Small intestine (tissue), 7 donors: Measurements from ENCODE around the gene RFT1. TPM values are rescaled to one million over a fixed set of nuclear protein-coding genes. Genes with fewer than 3 reads are reported as not detected.

ENCODE experiments used
- DNase-seq, 2 donors: peaks; one replicate each; pipeline versions ENCODE4 v3.0.0 to v3.0.0-alpha.2; 2013
- FAIRE-seq: peaks from 2 replicates; lab custom pipeline; 2012; peaks lifted over from hg19 to GRCh38; lab: Jason Lieb, UNC
- H3K27ac ChIP-seq, 3 donors: one replicate each; pipeline ENCODE4 v1.5.1; 2013; ENCODE audit warnings: low read length in 2 of 3, mild to moderate bottlenecking in 2 of 3, control low read depth in 1 of 3, inconsistent platforms in 1 of 3, low read depth in 1 of 3, moderate library complexity in 1 of 3
- H3K27me3 ChIP-seq, 3 donors: one replicate each; pipeline ENCODE4 v1.6.1; 2013; ENCODE audit warnings: low read length in 3 of 3, inconsistent platforms in 1 of 3; ENCODE audit not compliant: control insufficient read depth in 3 of 3, insufficient read depth in 3 of 3
- H3K36me3 ChIP-seq, 3 donors: one replicate each; pipeline ENCODE4 v1.6.1; 2013; ENCODE audit warnings: low read length in 3 of 3, inconsistent platforms in 1 of 3, low read depth in 1 of 3, mild to moderate bottlenecking in 1 of 3, moderate library complexity in 1 of 3; ENCODE audit not compliant: control insufficient read depth in 3 of 3, insufficient read depth in 2 of 3
- H3K4me1 ChIP-seq, 3 donors: one replicate each; pipeline ENCODE4 v1.6.1; 2013; ENCODE audit warnings: low read length in 2 of 3, inconsistent platforms in 1 of 3, low read depth in 1 of 3, mild to moderate bottlenecking in 1 of 3, moderate library complexity in 1 of 3; ENCODE audit not compliant: control insufficient read depth in 3 of 3, insufficient read depth in 2 of 3
- H3K4me3 ChIP-seq, 3 donors: one replicate each; pipeline ENCODE4 v1.5.1; 2013; ENCODE audit warnings: low read length in 3 of 3, control low read depth in 1 of 3, inconsistent platforms in 1 of 3, low read depth in 1 of 3, mild to moderate bottlenecking in 1 of 3, moderate library complexity in 1 of 3
- H3K9me3 ChIP-seq, 2 donors: one replicate each; pipeline ENCODE4 v1.6.1; 2013; ENCODE audit warnings: low read depth in 1 of 2, low read length in 1 of 2; ENCODE audit not compliant: control insufficient read depth in 2 of 2, insufficient read depth in 1 of 2
- WGBS, 3 donors: extraction: QIAGEN DNeasy Blood & Tissue Kit; methylation state at CpG; one replicate each; pipeline ENCODE4 v1.1.7; 2013; 5-methylcytosine and 5-hydroxymethylcytosine counted together
- polyA plus RNA-seq, 4 donors: library from polyadenylated mRNA; stranded (reverse) in 3 of 4; unstranded in 1 of 4; fragments of 200-250 nt in 3 of 4; fragments of 120-200 nt in 1 of 4; gene quantifications; one replicate each; pipeline versions ENCODE4 v1.2.1 to v1.2.3, GENCODE V29; 2013
- donor health status: healthy with polysubstance abuse.
- donor health status: control.
- donor health status: control.
- donor health status: Bipolar disorder and iron deficiency.
- donor health status: healthy.

RFT1 gene
- polyA plus RNA-seq, 4 donors, result 1.3 to 21.4 (median 9.6) TPM

DNA sequence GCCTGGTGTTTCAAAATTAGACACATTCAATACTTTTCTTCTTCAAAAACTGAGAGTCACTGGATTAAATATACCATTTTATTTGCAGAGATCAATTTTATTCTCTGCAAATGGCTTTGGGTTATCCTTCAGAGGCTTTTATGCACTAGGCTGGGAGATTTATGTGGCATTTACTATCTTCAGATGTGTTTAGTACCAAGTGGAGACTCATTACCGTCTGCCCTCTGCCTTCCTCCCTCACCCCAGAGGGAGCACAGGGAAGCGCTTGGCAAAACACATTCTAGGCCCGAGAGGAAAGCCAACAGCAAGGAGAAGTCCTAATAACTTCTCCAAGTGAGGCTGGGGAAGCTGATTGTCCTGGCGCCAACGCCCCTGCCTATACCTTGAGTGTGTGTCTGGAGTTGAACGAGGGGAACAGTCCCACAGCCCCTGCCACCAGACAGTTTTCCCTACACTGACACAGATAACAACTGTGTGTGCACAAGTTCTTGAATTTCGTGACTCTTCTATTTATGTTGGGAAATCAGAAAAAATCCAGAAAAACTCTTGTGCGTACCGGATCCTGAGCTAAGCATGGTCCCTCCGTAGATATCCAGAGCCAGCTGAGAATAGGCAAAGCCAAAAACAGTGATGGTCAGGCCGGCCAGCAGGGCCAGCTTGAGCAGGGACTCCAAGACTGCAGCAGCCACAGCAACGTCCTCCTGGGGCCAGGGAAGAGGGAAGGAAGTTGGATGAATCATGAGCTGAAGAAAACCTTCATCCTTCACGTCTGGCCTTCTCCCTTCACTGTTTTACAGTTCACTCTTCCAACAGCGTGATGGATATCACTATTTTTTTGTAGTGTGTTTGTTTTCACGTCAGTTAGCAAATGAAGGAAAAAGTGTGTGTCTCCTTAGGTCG lies 26.6 kb downstream of the RFT1 start:
- Histone ChIP-seq H3K4me3 (no peak overlapping the region), H3K27me3 (no peaks in the 10 kb centered on the region), H3K27ac (no peak overlapping the region), H3K4me1 (peaks cover 0 to 3% (median 0%) of the 10 kb centered on the region in 3 donors), H3K9me3 (no peaks in the 10 kb centered on the region), H3K36me3 (peaks cover 11 to 65% (median 11%) of the 10 kb centered on the region in 3 donors)
- no peak for DNase-seq
- 84 to 88% (median 87%) methylated on average over 16 of the region's 16 CpGs for WGBS, 3 donors
- no peak for FAIRE-seq

DNA sequence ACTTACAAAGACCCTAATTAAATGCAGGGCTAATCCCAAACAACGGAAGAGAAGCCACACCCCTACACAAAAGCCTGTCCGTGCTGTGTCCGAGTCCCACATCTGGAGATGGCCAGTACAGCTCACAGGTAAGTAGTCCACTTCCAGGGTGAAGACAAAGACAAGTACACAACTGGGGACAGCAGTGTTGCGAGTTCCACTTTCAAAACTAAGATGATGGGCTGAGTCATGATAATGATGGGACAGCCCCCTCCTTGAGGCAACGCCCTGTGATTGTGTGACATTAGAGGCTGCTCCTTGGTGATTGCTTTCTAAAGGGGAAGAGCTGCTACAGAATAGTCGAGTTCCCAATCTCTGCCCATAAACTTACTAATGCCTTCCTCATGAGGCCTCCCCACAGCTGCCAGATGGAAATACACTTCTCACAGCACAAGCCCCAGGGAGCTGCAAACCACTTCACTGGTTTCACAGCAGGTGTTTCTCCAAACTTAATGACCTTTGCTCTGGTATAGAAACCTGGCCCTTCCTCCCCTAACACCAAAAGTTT lies 27.6 kb downstream of the RFT1 start:
- H3K27ac ChIP-seq, result peak overlapping the region in 1 of 3 donors; percentile 57
- WGBS, 3 donors, result 35 to 58% (median 39%) methylated on average over 6 of the region's 6 CpGs
- H3K4me1 ChIP-seq, result peaks cover 0 to 3% (median 0%) of the 10 kb centered on the region in 3 donors
- no peaks in the 10 kb centered on the region for H3K27me3 ChIP-seq
- peak in 1 of 2 donors; percentile 27 for DNase-seq
- no peaks in the 10 kb centered on the region for H3K9me3 ChIP-seq
- H3K36me3 ChIP-seq, result peaks cover 12 to 62% (median 13%) of the 10 kb centered on the region in 3 donors
- no peak for FAIRE-seq
- H3K4me3 ChIP-seq, result no peak overlapping the region

DNA sequence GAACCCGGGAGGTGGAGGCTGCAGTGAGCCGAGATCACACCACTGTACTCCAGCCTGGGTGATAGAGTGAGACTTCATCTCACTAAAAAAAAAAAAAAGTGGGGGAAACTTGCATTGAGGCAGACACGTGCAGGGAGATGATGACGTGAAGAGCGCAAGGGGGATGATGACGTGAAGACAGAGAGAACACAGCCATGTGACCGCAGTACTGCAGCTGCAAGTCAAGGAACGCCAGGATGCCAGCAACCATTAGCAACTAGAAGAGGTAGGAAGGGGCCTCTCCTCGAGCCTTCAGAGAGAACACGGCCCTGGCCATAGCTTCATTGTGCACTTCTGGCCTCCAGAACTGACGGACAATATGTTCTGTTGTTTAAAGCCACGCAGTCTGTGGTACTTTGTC lies 28.3 kb downstream of the RFT1 start:
- Histone ChIP-seq H3K9me3 (no peaks in the 10 kb centered on the region), H3K27ac (peak overlapping the region in 1 of 3 donors; percentile 68), H3K4me1 (peaks cover 0 to 3% (median 0%) of the 10 kb centered on the region in 3 donors), H3K36me3 (peaks cover 12 to 62% (median 13%) of the 10 kb centered on the region in 3 donors), H3K27me3 (no peaks in the 10 kb centered on the region), H3K4me3 (no peak overlapping the region)
- WGBS, 3 donors, result 94 to 98% (median 94%) methylated on average over 12 of the region's 12 CpGs
- FAIRE-seq (no peak), DNase-seq (no peak)

DNA sequence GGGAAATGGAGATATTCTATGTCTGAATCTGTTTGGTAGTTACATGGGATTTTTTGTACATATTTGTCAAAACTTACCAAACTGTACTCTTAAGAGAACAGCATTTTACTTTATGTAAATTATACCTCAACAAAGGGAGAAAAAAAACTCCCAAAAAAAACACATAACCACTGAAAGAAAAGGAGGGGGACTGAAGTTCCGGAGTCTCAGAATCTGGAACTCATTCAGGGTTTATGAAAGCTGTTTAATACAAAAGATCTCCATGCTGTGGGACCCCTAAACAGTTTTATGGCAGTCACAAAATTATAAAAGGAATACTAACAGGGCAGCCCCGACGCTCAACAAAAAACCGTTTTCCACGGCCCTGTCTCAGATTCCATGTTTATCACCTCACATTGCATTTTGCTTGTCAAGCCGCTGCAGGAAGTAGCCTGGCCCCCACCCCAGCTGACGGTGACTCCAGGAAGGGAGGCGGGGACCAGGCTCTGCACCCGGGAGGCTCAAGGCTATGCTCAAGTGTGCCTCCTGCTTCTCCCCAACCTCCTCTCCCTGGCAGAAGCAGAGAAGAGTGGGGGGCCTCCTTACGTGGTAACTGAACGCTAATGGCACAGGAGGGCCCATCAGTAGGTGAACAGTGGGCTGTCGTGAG lies 29.3 kb downstream of the RFT1 start:
- WGBS, 3 donors, result 87 to 92% (median 90%) methylated on average over 12 of the region's 12 CpGs
- Histone ChIP-seq H3K4me1 (peaks cover 0 to 3% (median 0%) of the 10 kb centered on the region in 3 donors), H3K27me3 (no peaks in the 10 kb centered on the region), H3K27ac (no peak overlapping the region), H3K36me3 (peaks cover 12 to 65% (median 13%) of the 10 kb centered on the region in 3 donors), H3K9me3 (no peaks in the 10 kb centered on the region), H3K4me3 (no peak overlapping the region)
- DNase-seq (no peak), FAIRE-seq (no peak)

DNA sequence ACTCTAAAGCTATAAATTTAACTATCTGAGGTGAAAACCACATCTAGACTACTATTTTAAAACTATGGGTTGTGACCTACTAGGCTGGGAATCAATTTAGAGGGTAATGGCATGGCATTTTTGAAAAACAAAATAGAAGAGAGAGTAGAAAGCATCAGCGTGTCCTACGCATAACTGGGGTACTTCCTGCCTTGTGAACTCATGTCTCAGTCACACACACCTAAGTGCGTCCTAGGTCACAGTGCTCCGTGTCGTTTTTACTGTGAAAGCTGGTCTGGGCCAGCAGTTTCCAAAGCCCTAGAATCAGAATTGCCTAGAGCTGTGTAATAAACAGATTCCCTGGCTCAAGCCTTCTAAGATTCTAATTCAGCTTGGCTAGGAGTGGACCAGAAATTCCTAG lies 32.3 kb downstream of the RFT1 start:
- FAIRE-seq, result no peak
- no peak overlapping the region for H3K27ac ChIP-seq
- WGBS, 3 donors, result 89 to 94% (median 94%) methylated on average over 5 of the region's 5 CpGs

DNA sequence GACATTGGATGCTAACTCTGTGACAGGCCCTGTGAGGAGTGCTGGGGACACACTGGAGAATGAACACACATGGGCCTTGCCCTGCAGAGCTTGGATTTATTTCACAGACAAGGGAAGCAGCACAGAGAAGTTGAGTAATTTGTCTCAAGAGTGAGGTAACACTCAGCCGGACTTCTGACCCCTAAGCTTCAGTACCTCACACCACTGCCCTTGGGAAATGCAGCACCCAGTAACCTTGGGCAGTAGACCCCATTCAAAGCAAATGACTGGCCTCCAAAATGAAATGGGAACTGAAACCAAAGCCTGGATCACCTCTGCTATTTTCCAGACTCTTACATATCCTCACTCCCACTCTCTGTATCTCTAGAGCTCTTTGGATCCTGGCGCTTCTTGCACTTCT lies 37.3 kb downstream of the RFT1 start:
- Histone ChIP-seq H3K9me3 (no peaks in the 10 kb centered on the region), H3K27me3 (no peaks in the 10 kb centered on the region), H3K4me1 (peaks cover 0 to 62% (median 0%) of the 10 kb centered on the region in 3 donors), H3K27ac (peak overlapping the region in 1 of 3 donors; percentile 79), H3K4me3 (no peak overlapping the region), H3K36me3 (peaks cover 4 to 60% (median 8%) of the 10 kb centered on the region in 3 donors)
- DNase-seq (peak; percentile 17 to 74), FAIRE-seq (no peak)
- 81 to 89% (median 84%) methylated on average over 2 of the region's 2 CpGs for WGBS, 3 donors

More for the DNA sequence above, 32.3 kb downstream of the RFT1 start:
- H3K9me3 ChIP-seq, result no peaks in the 10 kb centered on the region
- H3K27me3 ChIP-seq, result no peaks in the 10 kb centered on the region
- no peak for DNase-seq
- peaks cover 0 to 29% (median 0%) of the 10 kb centered on the region in 3 donors for H3K4me1 ChIP-seq
- peaks cover 10 to 63% (median 10%) of the 10 kb centered on the region in 3 donors for H3K36me3 ChIP-seq
- H3K4me3 ChIP-seq, result no peak overlapping the region

DNA sequence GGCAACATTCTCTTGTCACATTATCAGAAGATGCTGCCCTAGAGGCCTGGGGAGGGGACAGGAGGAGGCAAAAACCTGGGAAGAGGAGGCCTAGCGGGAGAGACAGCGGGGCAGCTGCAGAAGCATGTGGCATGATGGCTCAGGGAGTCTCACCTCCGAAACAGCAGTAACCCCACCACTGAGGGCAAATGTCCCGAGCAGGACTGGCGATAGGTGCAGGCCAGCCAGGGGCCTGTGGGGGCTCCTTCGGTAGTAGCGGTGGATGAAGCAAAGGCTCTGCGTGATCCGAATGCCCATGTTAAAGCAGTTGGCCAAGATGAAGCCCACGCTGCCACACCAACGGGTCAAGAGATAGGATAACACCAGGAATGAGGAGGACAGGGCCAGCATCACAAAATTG lies 38.0 kb downstream of the RFT1 start:
- FAIRE-seq, result no peak
- Histone ChIP-seq H3K27me3 (no peaks in the 10 kb centered on the region), H3K27ac (peak overlapping the region in 1 of 3 donors; percentile 79), H3K4me1 (peaks cover 0 to 62% (median 0%) of the 10 kb centered on the region in 3 donors), H3K4me3 (no peak overlapping the region), H3K9me3 (no peaks in the 10 kb centered on the region), H3K36me3 (peaks cover 4 to 64% (median 7%) of the 10 kb centered on the region in 3 donors)
- WGBS, 3 donors, result 94 to 97% (median 97%) methylated on average over 11 of the region's 11 CpGs
- DNase-seq, result no peak

DNA sequence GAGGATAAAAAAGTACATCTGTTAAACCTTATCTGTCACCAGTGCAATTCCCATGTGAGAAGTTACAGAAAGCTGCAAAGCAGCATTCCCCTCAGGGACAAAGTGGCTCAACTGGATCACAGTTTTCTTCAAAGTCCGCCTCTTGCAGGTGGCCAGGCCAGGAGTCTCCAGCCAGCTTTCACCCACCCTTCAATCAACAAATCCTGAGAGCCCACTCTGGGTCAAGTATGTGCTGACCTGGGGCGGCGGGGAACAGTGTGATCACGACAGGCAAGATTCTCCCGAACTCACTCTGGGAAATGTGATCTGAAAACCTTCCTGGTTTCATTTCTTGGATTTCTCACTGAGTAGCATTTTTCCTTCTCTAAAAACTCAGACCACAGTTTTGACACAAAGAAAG lies 39.2 kb downstream of the RFT1 start:
- Histone ChIP-seq H3K9me3 (no peaks in the 10 kb centered on the region), H3K4me3 (no peak overlapping the region), H3K27me3 (no peaks in the 10 kb centered on the region), H3K36me3 (peaks cover 4 to 63% (median 7%) of the 10 kb centered on the region in 3 donors), H3K4me1 (peaks cover 0 to 62% (median 0%) of the 10 kb centered on the region in 3 donors), H3K27ac (peak overlapping the region in 1 of 3 donors; percentile 79)
- 80 to 93% (median 82%) methylated on average over 5 of the region's 5 CpGs for WGBS, 3 donors
- peak in 1 of 2 donors; percentile 36 for DNase-seq
- FAIRE-seq, result no peak
